IMR-90 (cell line): ENCODE measurements around the gene BLVRB. TPM values are rescaled to one million over a fixed set of nuclear protein-coding genes. Genes with fewer than 3 reads are reported as not detected.

Source experiments
- ATAC-seq: fragments of 200-7000 bp; cut with Tn5 transposase; 2 replicates; pipeline ENCODE4 v1.9.1; 2020; ENCODE audit warnings: low read depth, mild to moderate bottlenecking, moderate library complexity
- BruUV-seq: library from RNA; stranded (reverse); fragments of 400-500 nt; replicated peaks from 2 replicates; lab custom pipeline; 2021; lab: Mats Ljungman, UMichigan
- CTCF ChIA-PET: fragments of 300-600 bp; formaldehyde crosslinking; extraction: SDS; loops from one replicate; lab custom pipeline; 2021; ENCODE audit warnings: antibody characterized with exemption; lab: Yijun Ruan, JAX
- POLR2A ChIA-PET: fragments of 300-600 bp; sonication (Branson Sonifier 250); formaldehyde crosslinking; loops from one replicate; lab custom pipeline; 2022; ENCODE audit warnings: antibody characterized with exemption; ENCODE audit not compliant: unreplicated experiment; lab: Charles Lee
- DNase-seq: peaks from one replicate; pipeline ENCODE4 v3.0.0; 2013
- H2AFZ ChIP-seq: replicated peaks from 2 replicates; pipeline ENCODE3; 2013; ENCODE audit warnings: low read length, mild to moderate bottlenecking; ENCODE audit not compliant: poor library complexity
- H2AK5ac ChIP-seq: 2 replicates; pipeline ENCODE4 v1.6.1; 2013; ENCODE audit warnings: low read depth, low read length, inconsistent platforms
- H2AK9ac ChIP-seq: replicated peaks from 2 replicates; pipeline ENCODE3; 2013; ENCODE audit warnings: mild to moderate bottlenecking, low read depth, low read length, moderate library complexity; ENCODE audit not compliant: poor library complexity
- H2BK120ac ChIP-seq: 2 replicates; pipeline ENCODE4 v1.6.1; 2013; ENCODE audit warnings: low read depth, low read length, inconsistent platforms
- H2BK15ac ChIP-seq: 3 replicates; pipeline ENCODE4 v1.6.1; 2013; ENCODE audit warnings: low read depth, low read length, inconsistent platforms
- H2BK20ac ChIP-seq: 2 replicates; pipeline ENCODE4 v1.6.1; 2013; ENCODE audit warnings: low read depth, mild to moderate bottlenecking, inconsistent platforms, low read length, moderate library complexity
- H2BK5ac ChIP-seq: 2 replicates; pipeline ENCODE4 v1.6.1; 2013; ENCODE audit warnings: mild to moderate bottlenecking, low read depth, low read length, inconsistent platforms; ENCODE audit not compliant: poor library complexity, severe bottlenecking
- H3K14ac ChIP-seq: replicated peaks from 2 replicates; pipeline ENCODE4 v1.6.1; 2013; ENCODE audit warnings: low read depth, low read length, inconsistent platforms
- H3K18ac ChIP-seq: 2 replicates; pipeline ENCODE4 v1.6.1; 2013; ENCODE audit warnings: low read depth, low read length, control low read depth
- H3K23ac ChIP-seq: 2 replicates; pipeline ENCODE4 v1.6.1; 2013; ENCODE audit warnings: low read depth, low read length, inconsistent platforms
- H3K27ac ChIP-seq: 2 replicates; pipeline ENCODE4 v1.5.1; 2013; ENCODE audit warnings: mild to moderate bottlenecking, control low read depth, low read length; ENCODE audit not compliant: insufficient read depth
- H3K27me3 ChIP-seq: 2 replicates; pipeline ENCODE4 v1.6.1; 2013; ENCODE audit warnings: low read length; ENCODE audit not compliant: control insufficient read depth, insufficient read depth
- H3K36me3 ChIP-seq: 2 replicates; pipeline ENCODE4 v1.6.1; 2013; ENCODE audit warnings: low read length, mixed read lengths; ENCODE audit not compliant: control insufficient read depth, insufficient read depth
- H3K4ac ChIP-seq: 2 replicates; pipeline ENCODE4 v1.6.1; 2013; ENCODE audit warnings: low read depth, low read length, inconsistent platforms
- H3K4me1 ChIP-seq: 2 replicates; pipeline ENCODE4 v1.6.1; 2013; ENCODE audit warnings: low read length, mixed read lengths; ENCODE audit not compliant: control insufficient read depth, insufficient read depth
- H3K4me2 ChIP-seq: 2 replicates; pipeline ENCODE4 v1.6.1; 2013; ENCODE audit warnings: low read depth, mild to moderate bottlenecking, control low read depth, low read length, moderate library complexity
- H3K4me3 ChIP-seq: 2 replicates; pipeline ENCODE4 v1.5.1; 2013; ENCODE audit warnings: low read depth, mild to moderate bottlenecking, control low read depth, low read length, moderate library complexity; ENCODE audit not compliant: insufficient read depth
- H3K56ac ChIP-seq: 2 replicates; pipeline ENCODE4 v1.6.1; 2013; ENCODE audit warnings: low read length, inconsistent platforms; ENCODE audit not compliant: insufficient read depth; ENCODE audit errors: extremely low read depth
- H3K79me1 ChIP-seq, 2 experiments: 2 replicates each; pipeline ENCODE4 v1.6.1; 2013; ENCODE audit warnings: low read length in 2 of 2, inconsistent platforms in 1 of 2, low read depth in 1 of 2
- H3K9ac ChIP-seq: 2 replicates; pipeline ENCODE4 v1.6.1; 2013; ENCODE audit warnings: low read depth, low read length, control low read depth
- H3K9me1 ChIP-seq: 2 replicates; pipeline ENCODE4 v1.6.1; 2013; ENCODE audit warnings: low read length, inconsistent platforms; ENCODE audit not compliant: insufficient read depth
- H3K9me3 ChIP-seq: 2 replicates; pipeline ENCODE4 v1.6.1; 2013; ENCODE audit warnings: low read length; ENCODE audit not compliant: control insufficient read depth, insufficient read depth
- H4K20me1 ChIP-seq: 2 replicates; pipeline ENCODE4 v1.6.1; 2013; ENCODE audit warnings: low read length, inconsistent platforms; ENCODE audit not compliant: insufficient read depth
- H4K5ac ChIP-seq: 2 replicates; pipeline ENCODE4 v1.6.1; 2013; ENCODE audit warnings: mild to moderate bottlenecking, low read depth, low read length, control low read depth
- H4K8ac ChIP-seq, 2 experiments: 2 replicates each; pipeline ENCODE4 v1.6.1; 2013; ENCODE audit warnings: low read depth in 2 of 2, low read length in 2 of 2, control low read depth in 1 of 2, inconsistent platforms in 1 of 2
- H4K91ac ChIP-seq: 2 replicates; pipeline ENCODE4 v1.6.1; 2013; ENCODE audit warnings: low read depth, low read length, inconsistent platforms; ENCODE audit not compliant: insufficient read depth
- BHLHE40 ChIP-seq: fragments of 150-350 bp; IDR thresholded peaks from 2 replicates; pipeline ENCODE4 v1.6.1; 2016; ENCODE audit warnings: mild to moderate bottlenecking, low read depth, low read length
- CEBPB ChIP-seq: IDR thresholded peaks from 2 replicates; pipeline ENCODE4 v1.6.1; 2012; ENCODE audit warnings: low read depth, low read length, improper control_type of control experiment
- CHD1 ChIP-seq: IDR thresholded peaks from 2 replicates; pipeline ENCODE4 v1.6.1; 2012; ENCODE audit warnings: low read depth, low read length, improper control_type of control experiment
- FOS ChIP-seq: fragments of 150-350 bp; IDR thresholded peaks from 2 replicates; pipeline ENCODE4 v1.6.1; 2016; ENCODE audit warnings: low read depth, low read length
- MAFK ChIP-seq: IDR thresholded peaks from 2 replicates; pipeline ENCODE4 v1.6.1; 2012; ENCODE audit warnings: low read depth, low read length, improper control_type of control experiment
- MAZ ChIP-seq: IDR thresholded peaks from 2 replicates; pipeline ENCODE4 v1.6.1; 2012; ENCODE audit warnings: low read depth, mild to moderate bottlenecking, low read length, improper control_type of control experiment, moderate library complexity, borderline replicate concordance
- MXI1 ChIP-seq: IDR thresholded peaks from 2 replicates; pipeline ENCODE4 v1.6.1; 2012; ENCODE audit warnings: low read depth, mild to moderate bottlenecking, low read length, moderate library complexity, borderline replicate concordance
- NFE2L2 ChIP-seq: fragments of 150-350 bp; IDR thresholded peaks from 2 replicates; pipeline ENCODE4 v1.6.1; 2016; ENCODE audit warnings: low read depth, mild to moderate bottlenecking, low read length
- POLR2A ChIP-seq: IDR thresholded peaks from 2 replicates; pipeline ENCODE4 v1.6.1; 2012; ENCODE audit warnings: mild to moderate bottlenecking, low read depth, low read length
- RAD21 ChIP-seq: IDR thresholded peaks from 2 replicates; pipeline ENCODE4 v1.6.1; 2012; ENCODE audit warnings: low read length, improper control_type of control experiment
- RCOR1 ChIP-seq: IDR thresholded peaks from 2 replicates; pipeline ENCODE4 v1.6.1; 2012; ENCODE audit warnings: mild to moderate bottlenecking, low read length, improper control_type of control experiment; ENCODE audit not compliant: insufficient replicate concordance
- RFX5 ChIP-seq: IDR thresholded peaks from 2 replicates; pipeline ENCODE4 v1.8.0; 2012; ENCODE audit warnings: low read depth, mild to moderate bottlenecking, low read length, moderate library complexity
- WGBS, 2 experiments: methylation state at CpG; one replicate each; pipeline versions ENCODE4 v1.1.5 to v1.1.7; 2013; ENCODE audit warnings: missing lambda C conversion rate in 2 of 2; ENCODE audit not compliant: insufficient read length in 1 of 2; ENCODE audit errors: extremely low coverage in 2 of 2; 5-methylcytosine and 5-hydroxymethylcytosine counted together
- dilution Hi-C: fragments of 300-500 bp; cut with HindIII; formaldehyde crosslinking; loops from one replicate; pipeline ENCODE4 v1.14.3; 2018; ENCODE audit warnings: low sequenced_read_pairs; ENCODE audit not compliant: unreplicated experiment
- in situ Hi-C: fragments of 300-500 bp; cut with MboI; formaldehyde crosslinking; loops from 3 replicates; pipeline ENCODE4 v1.14.3; 2019; ENCODE audit warnings: low sequenced_read_pairs, inconsistent platforms, mixed read lengths
- intact Hi-C: fragments of 100-400 bp; cut with micrococcal nuclease; formaldehyde crosslinking; loops from 2 replicates; pipeline ENCODE4 v1.10.0; 2022
- polyA plus RNA-seq, 3 experiments: library from polyadenylated mRNA; depleted of rRNA; stranded (reverse); fragments of >200 nt; gene quantifications; 2 replicates each; pipeline ENCODE4 v1.2.3, GENCODE V29; 2012; ENCODE audit warnings: low replicate concordance in 1 of 3
- total RNA-seq: library from RNA; depleted of rRNA; stranded (reverse); fragments of >200 nt; gene quantifications from 2 replicates; pipeline ENCODE4 v1.2.3, GENCODE V29; 2012
- TF ChIP-seq, protein P1 (sequence below): fragments of 150-350 bp; IDR thresholded peaks from 2 replicates; pipeline ENCODE4 v1.6.1; 2016; ENCODE audit warnings: low read depth, mild to moderate bottlenecking, low read length, moderate library complexity, borderline replicate concordance

Gene BLVRB
- total and polyA plus RNA-seq, 2 of the 4 experiments (the other 2 are of a cell fraction): 65.2 to 102 TPM

DNA sequence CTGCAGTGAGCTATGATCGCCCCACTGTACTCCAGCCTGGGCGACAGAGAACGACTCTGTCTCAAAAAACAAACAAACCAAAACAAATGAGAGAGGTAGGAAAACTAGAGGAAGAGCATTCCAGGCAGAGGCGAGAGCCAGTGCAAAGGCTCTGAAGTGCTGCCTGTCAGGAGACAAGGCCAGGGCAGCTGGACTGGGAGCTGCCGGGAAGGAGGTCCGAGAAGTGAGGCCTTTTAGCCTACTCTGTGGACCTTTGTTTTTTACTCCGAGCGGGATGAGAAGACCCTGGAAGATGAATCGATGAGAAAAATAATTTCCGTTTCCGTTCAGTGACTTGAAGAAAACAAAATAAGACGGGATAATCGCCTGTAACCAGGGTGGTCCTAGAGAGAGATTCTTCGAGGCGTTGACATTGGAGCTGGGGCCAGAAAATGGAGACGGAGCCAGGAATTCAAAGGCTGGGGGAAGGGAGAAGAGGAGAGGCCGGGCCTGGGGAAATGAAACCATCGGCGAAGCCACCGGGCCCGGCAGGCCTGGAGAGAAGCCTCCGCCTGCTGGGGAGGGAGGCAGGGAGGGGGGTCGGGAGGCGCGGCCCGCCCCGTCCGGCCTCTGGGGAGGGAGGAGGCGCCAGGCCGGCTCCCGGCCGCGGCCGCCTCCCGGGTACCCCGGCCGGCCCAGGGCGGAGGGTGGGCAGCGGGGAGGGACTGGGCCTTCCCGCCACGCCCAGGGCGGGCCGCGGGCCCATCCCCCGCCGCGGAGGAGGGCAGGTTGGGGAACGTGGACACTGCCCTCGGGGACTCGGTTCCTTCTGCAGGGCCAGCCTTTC is 31.9 kb downstream of the BLVRB start:
- peak overlapping the region; percentile 85 for H2AK5ac ChIP-seq
- H2BK120ac ChIP-seq: peak overlapping the region; percentile 78
- H3K79me1 ChIP-seq: peaks cover 0 to 6% of the 10 kb centered on the region in 2 experiments; a peak in 2 of 4 replicates
- in situ Hi-C loops (no loop called here), dilution Hi-C loops (no loop called here), intact Hi-C loops (no loop called here)
- ChIA-PET POLR2A (interaction anchor here (0.7 kb wide), 1 partner anchor 9 kb away, joined by 4 read pairs; no protein-coding TSS in a partner anchor), CTCF (interaction anchor here (0.6 kb wide), 1 partner anchor 201 kb away, joined by 3 read pairs; no protein-coding TSS in a partner anchor)
- peak overlapping the region; percentile 91 for H3K27ac ChIP-seq
- H3K9me3 ChIP-seq: no peaks in the 10 kb centered on the region
- peak overlapping the region; percentile 96 for H3K4ac ChIP-seq
- H2BK15ac ChIP-seq: peak overlapping the region; percentile 43; the same call in 1 of the 3 replicates
- peak; percentile 98 for ATAC-seq
- H3K4me3 ChIP-seq: peak overlapping the region; percentile 46
- WGBS, 2 experiments: 0% methylated on average over 13 of the region's 50 CpGs; no CpG with 5 or more reads in 1 of the 2 experiments
- peak overlapping the region; percentile 97 for H3K18ac ChIP-seq
- TF ChIP-seq RFX5: no peak
- TF ChIP-seq RCOR1: no peak
- TF ChIP-seq RAD21: peak; percentile 13; the same call in 1 of the 2 replicates
- TF ChIP-seq, protein P1, sequence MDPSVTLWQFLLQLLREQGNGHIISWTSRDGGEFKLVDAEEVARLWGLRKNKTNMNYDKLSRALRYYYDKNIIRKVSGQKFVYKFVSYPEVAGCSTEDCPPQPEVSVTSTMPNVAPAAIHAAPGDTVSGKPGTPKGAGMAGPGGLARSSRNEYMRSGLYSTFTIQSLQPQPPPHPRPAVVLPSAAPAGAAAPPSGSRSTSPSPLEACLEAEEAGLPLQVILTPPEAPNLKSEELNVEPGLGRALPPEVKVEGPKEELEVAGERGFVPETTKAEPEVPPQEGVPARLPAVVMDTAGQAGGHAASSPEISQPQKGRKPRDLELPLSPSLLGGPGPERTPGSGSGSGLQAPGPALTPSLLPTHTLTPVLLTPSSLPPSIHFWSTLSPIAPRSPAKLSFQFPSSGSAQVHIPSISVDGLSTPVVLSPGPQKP: no peak
- peak; percentile 94 for TF ChIP-seq MAZ
- no peak for TF ChIP-seq CHD1
- TF ChIP-seq FOS: no peak
- TF ChIP-seq CEBPB: no peak
- TF ChIP-seq NFE2L2: no peak
- no peak for TF ChIP-seq MAFK
- TF ChIP-seq BHLHE40: 0 out of 2 replicates have a peak, but pooled peaks have one; percentile 12
- no peak for TF ChIP-seq MXI1
- TF ChIP-seq POLR2A: peak; percentile 80
- H3K4me1 ChIP-seq: peaks cover 11% of the 10 kb centered on the region
- no peaks in the 10 kb centered on the region for H3K9me1 ChIP-seq
- H2AFZ ChIP-seq: peak overlapping the region; percentile 80
- peak overlapping the region; percentile 75 for H3K4me2 ChIP-seq
- H4K91ac ChIP-seq: peak overlapping the region; percentile 98
- H2BK20ac ChIP-seq: peak overlapping the region; percentile 8; the same call in 1 of the 2 replicates
- peak overlapping the region; percentile 94 for H3K14ac ChIP-seq
- peak overlapping the region; percentile 93 for H4K5ac ChIP-seq
- H2AK9ac ChIP-seq: peak overlapping the region; percentile 96
- H4K20me1 ChIP-seq: no peaks in the 10 kb centered on the region
- H2BK5ac ChIP-seq: peak overlapping the region; percentile 86
- H3K56ac ChIP-seq: peak overlapping the region; percentile 98
- H3K27me3 ChIP-seq: no peaks in the 10 kb centered on the region
- no peaks in the 10 kb centered on the region for H3K36me3 ChIP-seq
- peak overlapping the region; percentile 87 for H3K9ac ChIP-seq
- peak overlapping the region; percentile 95 for H3K23ac ChIP-seq
- peak overlapping the region; percentile 93 to 99 for H4K8ac ChIP-seq
- BruUV-seq: TSS peak; percentile 97
- DNase-seq: peak; percentile 88
